ENCODE results near the gene FLNC. TPM values are rescaled to one million over a fixed set of nuclear protein-coding genes. Genes with fewer than 3 reads are reported as not detected.

Gene FLNC
- total RNA-seq, 1 experiment from 2014 or later, result 8.0 TPM

DNA sequence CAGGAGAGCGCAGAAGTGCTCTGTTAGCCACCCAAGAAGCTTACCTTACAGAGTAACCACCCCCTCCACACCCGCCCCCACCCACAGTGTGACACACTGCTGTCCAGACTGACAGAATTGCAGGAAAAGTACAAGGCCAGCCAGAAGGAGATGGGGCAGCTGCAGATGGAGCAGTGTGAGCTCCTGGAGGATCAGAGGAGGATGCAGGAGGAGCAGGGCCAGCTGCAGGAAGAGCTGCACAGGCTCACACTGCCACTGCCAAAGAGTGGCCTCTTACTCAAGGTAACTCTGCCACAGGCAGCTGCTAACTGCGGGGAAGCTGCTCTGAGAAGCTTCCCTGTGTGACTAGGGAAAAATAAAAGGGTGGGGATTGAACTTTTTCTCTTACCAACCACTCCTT, 20.8 kb upstream of the FLNC start (continued):
- TF ChIP-seq MYBL2 (CRISPR knock-in tag; IDR thresholded peaks at IDR 0.05), result no peak

DNA sequence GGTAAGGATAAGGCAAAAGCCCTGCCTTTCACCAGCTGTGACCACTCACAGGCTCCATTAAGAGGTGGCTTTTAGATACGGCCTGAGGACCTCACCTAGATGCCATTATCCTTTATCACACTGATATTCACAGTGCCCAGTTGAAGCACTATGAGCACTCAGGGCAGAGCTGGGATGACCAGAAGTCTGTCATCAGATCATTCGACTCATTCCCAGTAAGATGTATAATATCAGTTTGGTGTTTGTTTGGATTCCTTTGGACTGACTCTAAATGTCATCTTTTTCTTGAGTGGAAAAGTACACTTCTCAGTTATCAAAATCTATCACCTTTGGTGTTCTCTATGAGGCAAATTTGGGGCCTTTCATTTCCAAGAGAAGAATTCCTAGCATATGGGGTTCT, 19.7 kb upstream of the FLNC start:
- Mint-ChIP-seq H3K36me3 (peaks cover 24% of the 10 kb centered on the region), H3K27ac (no peak overlapping the region), H3K9me3 (no peaks in the 10 kb centered on the region), H3K4me1 (no peaks in the 10 kb centered on the region), H3K4me3 (no peak overlapping the region), H3K27me3 (ENCODE audit: low read depth) (no peaks in the 10 kb centered on the region)
- ChIA-PET POLR2A (interaction anchor here (0.8 kb wide), 1 partner anchor 22 kb away, joined by 3 read pairs; no protein-coding TSS in a partner anchor), CTCF (no interaction called here)
- DNase-seq (ENCODE audit: low spot score) (no peak), ATAC-seq (no peak)
- TF ChIP-seq ZNF121 (CRISPR knock-in tag; IDR thresholded peaks at IDR 0.05) (no peak), TP53 (CRISPR knock-in tag; IDR thresholded peaks at IDR 0.05) (no peak)
- TF ChIP-seq, protein P1, sequence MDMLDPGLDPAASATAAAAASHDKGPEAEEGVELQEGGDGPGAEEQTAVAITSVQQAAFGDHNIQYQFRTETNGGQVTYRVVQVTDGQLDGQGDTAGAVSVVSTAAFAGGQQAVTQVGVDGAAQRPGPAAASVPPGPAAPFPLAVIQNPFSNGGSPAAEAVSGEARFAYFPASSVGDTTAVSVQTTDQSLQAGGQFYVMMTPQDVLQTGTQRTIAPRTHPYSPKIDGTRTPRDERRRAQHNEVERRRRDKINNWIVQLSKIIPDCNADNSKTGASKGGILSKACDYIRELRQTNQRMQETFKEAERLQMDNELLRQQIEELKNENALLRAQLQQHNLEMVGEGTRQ (CRISPR knock-in tag; IDR thresholded peaks at IDR 0.05), result no peak
- TF ChIP-seq, protein P2, sequence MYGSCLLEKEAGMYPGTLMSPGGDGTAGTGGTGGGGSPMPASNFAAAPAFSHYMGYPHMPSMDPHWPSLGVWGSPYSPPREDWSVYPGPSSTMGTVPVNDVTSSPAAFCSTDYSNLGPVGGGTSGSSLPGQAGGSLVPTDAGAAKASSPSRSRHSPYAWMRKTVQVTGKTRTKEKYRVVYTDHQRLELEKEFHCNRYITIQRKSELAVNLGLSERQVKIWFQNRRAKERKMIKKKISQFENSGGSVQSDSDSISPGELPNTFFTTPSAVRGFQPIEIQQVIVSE (CRISPR knock-in tag; IDR thresholded peaks at IDR 0.05; ENCODE audit: borderline replicate concordance), result no peak

DNA sequence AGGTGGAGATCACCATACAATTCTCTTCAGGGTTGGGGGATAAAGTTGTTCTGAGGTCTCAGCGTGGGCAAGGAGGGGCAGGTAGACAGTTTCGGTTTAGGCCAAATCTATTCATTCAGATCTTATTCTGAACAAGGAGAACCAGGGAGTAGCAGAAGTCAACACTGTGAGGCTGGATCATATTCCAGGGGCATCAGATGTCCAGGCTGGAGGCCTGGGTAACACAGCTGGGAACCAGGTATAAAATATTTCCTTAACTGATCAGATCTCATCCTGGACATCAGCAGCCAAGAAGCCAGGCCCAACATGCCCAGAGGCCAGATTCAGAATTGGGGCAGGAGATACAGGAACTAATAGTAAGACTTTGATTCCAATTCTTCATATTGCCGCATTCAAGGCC, 19.2 kb upstream of the FLNC start:
- DNase-seq (ENCODE audit: low spot score), result no peak
- ChIA-PET POLR2A (no interaction called here), CTCF (interaction anchor here (2.1 kb wide), 1 partner anchor 22 kb away, joined by 12 read pairs; no protein-coding TSS in a partner anchor)
- Mint-ChIP-seq H3K4me3 (no peak overlapping the region), H3K27ac (no peak overlapping the region), H3K9me3 (no peaks in the 10 kb centered on the region), H3K36me3 (peaks cover 19% of the 10 kb centered on the region), H3K27me3 (ENCODE audit: low read depth) (no peaks in the 10 kb centered on the region), H3K4me1 (no peaks in the 10 kb centered on the region)
- TF ChIP-seq HMGA2 (CRISPR knock-in tag; IDR thresholded peaks at IDR 0.05), result no peak
- TF ChIP-seq KAT7 (CRISPR knock-in tag; IDR thresholded peaks at IDR 0.05; ENCODE audit: borderline replicate concordance), result no peak
- no peak for TF ChIP-seq NFYB (CRISPR knock-in tag; conservative IDR thresholded peaks at IDR 0.05; ENCODE audit: low read depth)
- no peak for TF ChIP-seq SMAD3 (CRISPR knock-in tag; IDR thresholded peaks at IDR 0.05; ENCODE audit: borderline replicate concordance)
- TF ChIP-seq, protein P3, sequence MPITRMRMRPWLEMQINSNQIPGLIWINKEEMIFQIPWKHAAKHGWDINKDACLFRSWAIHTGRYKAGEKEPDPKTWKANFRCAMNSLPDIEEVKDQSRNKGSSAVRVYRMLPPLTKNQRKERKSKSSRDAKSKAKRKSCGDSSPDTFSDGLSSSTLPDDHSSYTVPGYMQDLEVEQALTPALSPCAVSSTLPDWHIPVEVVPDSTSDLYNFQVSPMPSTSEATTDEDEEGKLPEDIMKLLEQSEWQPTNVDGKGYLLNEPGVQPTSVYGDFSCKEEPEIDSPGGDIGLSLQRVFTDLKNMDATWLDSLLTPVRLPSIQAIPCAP (CRISPR knock-in tag; IDR thresholded peaks at IDR 0.05), result no peak
- no peak for TF ChIP-seq TP53 (CRISPR knock-in tag; IDR thresholded peaks at IDR 0.05)
- no peak for TF ChIP-seq ZNF317 (CRISPR knock-in tag; IDR thresholded peaks at IDR 0.05; ENCODE audit: borderline replicate concordance, low read depth)
- no peak for TF ChIP-seq ZNF671 (CRISPR knock-in tag; IDR thresholded peaks at IDR 0.05)
- no peak for TF ChIP-seq ZNF512 (CRISPR knock-in tag; IDR thresholded peaks at IDR 0.05; ENCODE audit: borderline replicate concordance)
- TF ChIP-seq ZNF121 (CRISPR knock-in tag; IDR thresholded peaks at IDR 0.05), result no peak
- no peak for TF ChIP-seq NFE2L1 (CRISPR knock-in tag; IDR thresholded peaks at IDR 0.05)
- no peak for TF ChIP-seq NR1H2 (CRISPR knock-in tag; IDR thresholded peaks at IDR 0.05)
- no peak for ATAC-seq

GRCh38 chr7:128811631-128812430, 18.4 kb upstream of the FLNC start:
- ChIA-PET CTCF (interaction anchor here (0.7 to 2.1 kb wide), 9 partner anchors 19 to 146 kb away, joined by 3 to 12 read pairs (median 4); no protein-coding TSS in a partner anchor), POLR2A (no interaction called here)
- Mint-ChIP-seq H3K4me3 (no peak overlapping the region), H3K9me3 (no peaks in the 10 kb centered on the region), H3K27me3 (ENCODE audit: low read depth) (no peaks in the 10 kb centered on the region), H3K36me3 (peaks cover 11% of the 10 kb centered on the region), H3K27ac (no peak overlapping the region), H3K4me1 (no peaks in the 10 kb centered on the region)
- DNase-seq (ENCODE audit: low spot score) (no peak), ATAC-seq (peak; percentile 28; the same call in 1 of the 2 replicates)
- TF ChIP-seq OVOL2 (CRISPR knock-in tag; IDR thresholded peaks at IDR 0.05; ENCODE audit: borderline replicate concordance) (no peak), USF1 (CRISPR knock-in tag; IDR thresholded peaks at IDR 0.05) (no peak), CREM (CRISPR knock-in tag; IDR thresholded peaks at IDR 0.05) (no peak), NR3C1 (CRISPR knock-in tag; conservative IDR thresholded peaks at IDR 0.05; ENCODE audit: low read depth) (no peak), TEAD4 (CRISPR knock-in tag; IDR thresholded peaks at IDR 0.05) (no peak), ATF2 (CRISPR knock-in tag; IDR thresholded peaks at IDR 0.05; ENCODE audit: borderline replicate concordance, low read depth) (no peak), GRHL2 (CRISPR knock-in tag; IDR thresholded peaks at IDR 0.05; ENCODE audit: insufficient replicate concordance, severe bottlenecking) (no peak), JUN (CRISPR knock-in tag; IDR thresholded peaks at IDR 0.05) (no peak)

Measured in WTC11 (cell line).